GM18526 (cell line): ENCODE results near the gene ALG9.

Experiments used
- POLR2A ChIP-seq: IDR thresholded peaks from 3 replicates; pipeline ENCODE4 v1.6.1; 2011; ENCODE audit not compliant: insufficient read length; ENCODE audit errors: extremely low read depth

ALG9 gene

GRCh38 chr11:111826322-111826950, 44.9 kb downstream of the ALG9 start:
- TF ChIP-seq POLR2A: no peak

- TF ChIP-seq POLR2A: no peak
Observed at GRCh38 chr11:111823629-111824028, 47.8 kb downstream of the ALG9 start.

GRCh38 chr11:111823131-111823530, 48.2 kb downstream of the ALG9 start:
- no peak for TF ChIP-seq POLR2A

GRCh38 chr11:111819829-111820237, 51.5 kb downstream of the ALG9 start:
- TF ChIP-seq POLR2A: no peak

GRCh38 chr11:111819161-111819828, 52.1 kb downstream of the ALG9 start:
- TF ChIP-seq POLR2A: no peak

- no peak for TF ChIP-seq POLR2A
Observed at GRCh38 chr11:111815489-111815888, 55.9 kb downstream of the ALG9 start.

GRCh38 chr11:111814557-111815320, 56.6 kb downstream of the ALG9 start:
- TF ChIP-seq POLR2A: no peak

GRCh38 chr11:111814106-111814505, 57.3 kb downstream of the ALG9 start:
- TF ChIP-seq POLR2A: no peak

GRCh38 chr11:111812211-111812610, 59.2 kb downstream of the ALG9 start:
- TF ChIP-seq POLR2A: no peak

- no peak for TF ChIP-seq POLR2A
Observed at GRCh38 chr11:111811445-111811844, 59.9 kb downstream of the ALG9 start.

GRCh38 chr11:111808834-111809233, 62.5 kb downstream of the ALG9 start:
- TF ChIP-seq POLR2A: no peak

- TF ChIP-seq POLR2A: no peak
Observed at GRCh38 chr11:111808063-111808588, 63.3 kb downstream of the ALG9 start.

- TF ChIP-seq POLR2A: no peak
Observed at GRCh38 chr11:111807076-111807475, 64.3 kb downstream of the ALG9 start.

GRCh38 chr11:111801135-111801534, 70.2 kb downstream of the ALG9 start:
- TF ChIP-seq POLR2A: no peak

GRCh38 chr11:111798279-111798678, 73.1 kb downstream of the ALG9 start:
- TF ChIP-seq POLR2A: no peak

GRCh38 chr11:111797145-111797581, 74.2 kb downstream of the ALG9 start:
- TF ChIP-seq POLR2A: no peak
